Activated T-cell treated with anti-CD3 and anti-CD28 coated beads for 4 hours (primary cell): ENCODE results near the gene OPN1SW.

Source experiments
- DNase-seq: peaks from one replicate; pipeline ENCODE4 v3.0.0-alpha.2; 2020

The OPN1SW gene

DNA sequence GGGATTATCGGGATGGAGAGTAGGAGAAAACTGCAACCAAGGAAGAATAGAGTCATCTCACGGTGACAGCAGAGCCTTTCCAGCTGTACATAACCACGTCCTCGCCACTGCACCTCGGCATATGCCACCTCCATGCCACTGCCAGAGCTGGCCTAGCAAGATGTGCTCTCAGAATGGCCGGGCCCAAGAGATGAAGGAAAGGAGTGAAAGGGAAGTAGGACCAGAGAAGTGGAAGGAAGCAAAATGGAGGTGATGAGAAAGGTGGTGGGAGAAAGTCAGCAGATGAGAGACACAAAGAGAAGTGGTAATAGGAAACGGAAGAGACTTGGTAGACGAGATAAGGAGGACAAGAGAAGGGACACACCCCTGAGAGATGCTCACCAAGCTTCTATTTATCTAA lies 44.4 kb downstream of the OPN1SW start:
- DNase-seq, result no peak

DNA sequence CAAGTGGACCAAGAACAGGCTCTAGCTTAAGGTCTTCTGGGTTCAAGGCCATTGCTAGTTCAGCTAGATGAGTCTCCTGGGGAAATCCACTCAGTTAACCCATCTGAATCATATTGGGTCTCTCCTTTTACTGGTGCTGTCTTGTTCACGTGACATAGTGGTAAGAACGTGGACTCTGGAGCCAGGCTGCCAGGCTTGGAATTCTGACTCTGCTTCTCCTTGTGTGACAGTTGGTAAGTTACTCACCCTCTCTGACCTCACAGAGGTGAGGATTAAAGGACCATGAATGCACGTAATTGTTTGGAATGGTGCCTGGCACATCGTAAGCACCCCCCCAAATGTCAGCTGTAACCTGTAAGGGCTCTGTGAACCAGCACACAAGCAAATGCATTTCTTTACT lies 46.1 kb downstream of the OPN1SW start:
- no peak for DNase-seq

DNA sequence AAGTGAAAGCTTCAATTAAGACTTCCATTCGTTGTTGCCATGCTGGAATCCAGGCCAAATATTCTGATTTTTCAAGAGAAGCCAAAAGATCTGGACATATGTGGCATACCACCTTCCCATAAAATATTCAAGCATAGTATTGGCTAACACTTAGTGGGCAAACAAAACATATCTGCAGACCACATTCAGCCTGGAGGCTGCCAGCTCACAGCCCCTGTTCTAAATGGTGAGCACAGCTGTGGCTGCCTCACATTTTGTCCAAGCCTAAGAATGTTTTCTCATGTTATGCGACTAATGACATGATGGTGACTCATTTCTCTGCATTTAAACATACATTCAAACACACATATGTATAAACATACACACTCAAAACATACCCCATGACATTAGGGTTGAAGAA lies 47.0 kb downstream of the OPN1SW start:
- DNase-seq, result no peak

DNA sequence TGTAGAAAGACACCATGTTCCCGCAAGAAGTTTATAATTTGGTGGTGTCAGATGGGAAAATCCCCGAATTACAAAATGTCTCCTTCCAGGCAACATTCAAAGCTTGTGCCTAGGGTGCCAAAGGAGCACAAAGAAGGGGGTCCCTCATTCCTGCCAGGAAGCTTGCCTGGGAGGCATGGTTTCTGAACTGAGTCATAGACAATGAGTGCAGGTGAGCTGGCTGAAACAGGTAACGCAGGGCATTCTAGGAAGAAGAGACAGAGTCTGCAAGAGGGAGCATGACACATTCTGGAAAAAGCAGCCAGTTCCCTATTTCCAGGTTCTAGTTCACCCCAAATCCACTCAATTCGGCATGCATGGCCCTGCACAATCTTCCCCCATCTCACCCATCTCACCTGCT lies 48.4 kb downstream of the OPN1SW start:
- no peak for DNase-seq

GRCh38 chr7:128726737-128727072 lies 48.9 kb downstream of the OPN1SW start:
- DNase-seq, result no peak

- no peak for DNase-seq
Measured at GRCh38 chr7:128726059-128726736, 49.4 kb downstream of the OPN1SW start.

DNA sequence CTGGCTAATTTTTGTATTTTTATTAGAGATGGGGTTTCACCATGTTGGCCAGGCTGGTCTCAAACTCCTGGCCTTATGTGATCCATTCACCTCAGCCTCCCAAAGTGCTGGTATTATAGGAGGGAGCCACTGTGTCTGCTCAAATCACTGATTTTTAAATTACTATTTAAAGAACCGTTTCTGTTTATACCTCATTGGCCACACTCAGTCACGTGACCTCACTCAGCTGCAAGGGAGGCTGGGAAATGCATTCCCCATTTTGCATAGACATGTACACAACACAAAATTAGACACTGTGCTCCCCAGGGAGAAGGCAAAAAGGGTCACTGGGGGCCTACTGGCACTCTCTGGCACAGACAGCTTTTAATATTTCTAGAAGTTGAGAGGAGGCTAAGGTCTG lies 50.1 kb downstream of the OPN1SW start:
- DNase-seq, result no peak

DNA sequence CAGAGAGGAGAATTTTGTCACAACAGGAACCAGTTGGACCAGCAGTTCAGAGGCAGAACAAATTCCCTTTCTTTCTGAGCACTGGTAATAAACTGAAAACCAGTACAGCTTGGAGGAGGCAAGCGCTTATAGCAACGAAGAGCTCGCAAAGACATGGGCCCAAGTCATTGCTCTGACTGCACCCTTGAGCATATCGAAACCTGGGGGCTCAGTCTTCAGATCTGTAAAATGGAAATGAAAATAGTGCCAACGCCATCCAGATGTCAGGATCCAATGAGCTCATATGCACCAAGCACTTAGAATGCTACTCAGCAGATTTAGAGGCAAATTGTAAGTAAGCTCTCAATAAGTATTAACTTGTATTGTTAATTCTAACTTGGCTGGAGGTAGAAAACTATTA lies 50.9 kb downstream of the OPN1SW start:
- no peak for DNase-seq
